Body of pancreas (tissue), 4 donors: ENCODE measurements around the gene SATB2. TPM values are rescaled to one million over a fixed set of nuclear protein-coding genes. Genes with fewer than 3 reads are reported as not detected.

ENCODE experiments used
- ATAC-seq: fragments of 150-250 bp; one replicate; pipeline ENCODE4 v1.9.1; 2016
- DNase-seq, 4 donors: peaks; one replicate each; pipeline ENCODE4 v3.0.0-alpha.2; 2019
- H3K27ac ChIP-seq, 4 donors: fragments of 200-600 bp; sonication (generic); 1 replicate in 3 of 4; 2 replicates in 1 of 4; pipeline versions ENCODE4 v1.5.1 to v1.6.1; 2016 to 2019; ENCODE audit warnings: mild to moderate bottlenecking in 1 of 4, mixed read lengths in 1 of 4, moderate library complexity in 1 of 4
- H3K27me3 ChIP-seq, 2 donors: fragments of 200-600 bp; sonication (generic); one replicate each; pipeline ENCODE4 v1.6.0; 2016; ENCODE audit warnings: mild to moderate bottlenecking in 1 of 2
- H3K36me3 ChIP-seq, 2 donors: fragments of 200-600 bp; sonication (generic); replicated peaks in 1 of 2; 2 replicates each; pipeline ENCODE4 v1.5.1; 2016; ENCODE audit warnings: low read depth in 2 of 2; ENCODE audit not compliant: insufficient read depth in 1 of 2
- H3K4me1 ChIP-seq: fragments of 200-600 bp; sonication (generic); one replicate; pipeline ENCODE4 v1.6.0; 2016
- H3K4me3 ChIP-seq, 2 donors: fragments of 200-600 bp; sonication (generic); 1 replicate in 1 of 2; 2 replicates in 1 of 2; pipeline ENCODE4 v1.5.1; 2016 to 2019
- H3K9me3 ChIP-seq, 3 donors: fragments of 200-600 bp; sonication (generic); 1 replicate in 2 of 3; 2 replicates in 1 of 3; pipeline ENCODE4 v1.5.1; 2016
- POLR2A ChIP-seq, 3 donors: fragments of 450-650 bp; IDR thresholded peaks; one replicate each; pipeline ENCODE4 v1.6.1; 2016; ENCODE audit warnings: antibody characterized with exemption in 3 of 3, mild to moderate bottlenecking in 2 of 3
- WGBS, 2 donors: methylation state at CpG; one replicate each; pipeline ENCODE4 v1.1.5; 2017; 5-methylcytosine and 5-hydroxymethylcytosine counted together
- intact Hi-C: fragments of 100-400 bp; cut with DNase I; formaldehyde crosslinking; loops from one replicate; pipeline ENCODE4 v1.15.1; 2023
- total RNA-seq, 2 donors: library from RNA; depleted of rRNA; stranded (reverse); fragments of >200 nt; gene quantifications; one replicate each; pipeline ENCODE4 v1.1.0, GENCODE V29; 2016
- TF ChIP-seq, protein P1 (sequence below), 7 experiments: fragments of 450-650 bp in 4 of 7; fragments of 200-600 bp in 3 of 7; sonication (generic) in 3 of 7; IDR thresholded peaks; one replicate each; pipeline ENCODE4 v1.5.1; 2016 to 2019; ENCODE audit warnings: antibody characterized with exemption in 7 of 7

Gene SATB2
- total RNA-seq, 2 donors from 2014 or later = 2.6 to 4.3 TPM

DNA sequence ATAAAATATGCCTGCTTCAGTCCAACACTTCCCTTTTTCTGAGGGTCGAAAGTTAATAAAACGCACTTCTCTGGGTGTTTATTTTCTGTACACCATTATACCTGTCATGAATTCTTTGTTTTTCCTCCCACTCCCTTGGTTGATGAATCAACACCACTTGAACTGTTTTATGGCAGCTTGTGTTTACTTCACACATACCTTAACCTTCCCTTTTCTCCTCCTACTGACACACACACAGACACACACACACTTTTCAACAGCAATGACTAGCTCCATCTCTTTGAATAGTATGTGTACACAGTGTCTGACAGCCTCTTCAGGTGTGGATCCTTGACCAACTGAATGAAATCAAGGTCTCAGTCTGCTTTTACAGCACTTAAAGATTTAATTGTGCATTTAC is 91.3 kb downstream of the SATB2 start:
- no peaks in the 10 kb centered on the region for H3K4me1 ChIP-seq
- no peak for ATAC-seq
- H3K9me3 ChIP-seq = no peaks in the 10 kb centered on the region
- no peak overlapping the region for H3K27ac ChIP-seq
- no peaks in the 10 kb centered on the region for H3K36me3 ChIP-seq
- intact Hi-C loops = no loop called here
- H3K4me3 ChIP-seq = no peak overlapping the region
- TF ChIP-seq POLR2A (IDR thresholded peaks at IDR 0.05) = no peak
- TF ChIP-seq, protein P1, sequence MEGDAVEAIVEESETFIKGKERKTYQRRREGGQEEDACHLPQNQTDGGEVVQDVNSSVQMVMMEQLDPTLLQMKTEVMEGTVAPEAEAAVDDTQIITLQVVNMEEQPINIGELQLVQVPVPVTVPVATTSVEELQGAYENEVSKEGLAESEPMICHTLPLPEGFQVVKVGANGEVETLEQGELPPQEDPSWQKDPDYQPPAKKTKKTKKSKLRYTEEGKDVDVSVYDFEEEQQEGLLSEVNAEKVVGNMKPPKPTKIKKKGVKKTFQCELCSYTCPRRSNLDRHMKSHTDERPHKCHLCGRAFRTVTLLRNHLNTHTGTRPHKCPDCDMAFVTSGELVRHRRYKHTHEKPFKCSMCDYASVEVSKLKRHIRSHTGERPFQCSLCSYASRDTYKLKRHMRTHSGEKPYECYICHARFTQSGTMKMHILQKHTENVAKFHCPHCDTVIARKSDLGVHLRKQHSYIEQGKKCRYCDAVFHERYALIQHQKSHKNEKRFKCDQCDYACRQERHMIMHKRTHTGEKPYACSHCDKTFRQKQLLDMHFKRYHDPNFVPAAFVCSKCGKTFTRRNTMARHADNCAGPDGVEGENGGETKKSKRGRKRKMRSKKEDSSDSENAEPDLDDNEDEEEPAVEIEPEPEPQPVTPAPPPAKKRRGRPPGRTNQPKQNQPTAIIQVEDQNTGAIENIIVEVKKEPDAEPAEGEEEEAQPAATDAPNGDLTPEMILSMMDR (IDR thresholded peaks at IDR 0.05) = no peak
- H3K27me3 ChIP-seq = no peaks in the 10 kb centered on the region
- WGBS, 2 donors = 47 to 73% methylated on average over 2 of the region's 2 CpGs
- DNase-seq = no peak

DNA sequence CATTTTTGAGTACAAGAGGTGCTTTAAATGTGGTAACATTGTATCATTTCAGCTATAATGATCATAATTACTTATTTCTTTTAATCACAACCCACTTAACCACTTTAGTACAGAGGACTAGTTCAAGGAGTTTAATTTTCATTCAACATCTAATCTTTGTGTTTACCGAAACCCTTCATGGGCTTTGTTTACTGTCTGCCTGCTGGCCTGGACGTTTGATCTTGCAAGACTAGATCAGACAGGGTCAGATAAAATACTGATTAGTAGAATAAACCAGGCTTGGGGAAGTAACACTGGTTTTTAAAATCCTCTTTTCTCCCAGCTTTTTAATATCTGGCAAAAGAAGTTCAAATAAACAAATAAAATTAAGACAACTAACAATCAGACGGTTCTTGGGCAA is 93.6 kb downstream of the SATB2 start:
- H3K4me1 ChIP-seq = no peaks in the 10 kb centered on the region
- no peak for TF ChIP-seq POLR2A (IDR thresholded peaks at IDR 0.05)
- TF ChIP-seq, protein P1 (IDR thresholded peaks at IDR 0.05) = no peak
- H3K27me3 ChIP-seq = no peaks in the 10 kb centered on the region
- no peaks in the 10 kb centered on the region for H3K9me3 ChIP-seq
- H3K27ac ChIP-seq = no peak overlapping the region
- intact Hi-C loops = no loop called here
- no peak overlapping the region for H3K4me3 ChIP-seq
- 37 to 40% methylated on average over 3 of the region's 3 CpGs for WGBS, 2 donors
- no peak for DNase-seq
- no peaks in the 10 kb centered on the region for H3K36me3 ChIP-seq
- ATAC-seq = no peak

DNA sequence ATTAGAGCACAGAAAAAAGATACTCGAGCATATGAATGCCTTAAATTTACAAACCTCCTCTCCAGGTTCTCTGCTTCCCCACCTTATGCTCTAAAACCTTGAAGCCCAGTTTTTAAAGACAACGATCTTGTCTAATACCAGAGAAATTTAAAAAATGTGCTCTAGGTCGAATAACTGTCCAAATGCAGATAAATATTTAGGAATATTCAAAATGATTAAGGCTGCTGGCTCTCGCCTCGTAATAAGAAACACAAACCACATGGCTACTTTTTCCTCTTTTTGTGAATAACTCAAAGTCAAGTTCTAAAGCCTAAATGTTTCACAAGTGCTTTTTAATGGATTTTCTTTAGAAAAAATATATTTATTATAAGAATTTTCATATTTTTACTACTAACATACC is 101.3 kb downstream of the SATB2 start:
- no peaks in the 10 kb centered on the region for H3K27me3 ChIP-seq
- DNase-seq (no peak), ATAC-seq (no peak)
- H3K4me3 ChIP-seq = no peak overlapping the region
- intact Hi-C loops = no loop called here
- H3K27ac ChIP-seq = no peak overlapping the region
- WGBS, 2 donors = 71 to 77% methylated on average over 5 of the region's 5 CpGs
- no peaks in the 10 kb centered on the region for H3K36me3 ChIP-seq
- H3K9me3 ChIP-seq = no peaks in the 10 kb centered on the region
- TF ChIP-seq POLR2A (IDR thresholded peaks at IDR 0.05) = no peak
- TF ChIP-seq, protein P1 (IDR thresholded peaks at IDR 0.05) = no peak
- no peaks in the 10 kb centered on the region for H3K4me1 ChIP-seq

DNA sequence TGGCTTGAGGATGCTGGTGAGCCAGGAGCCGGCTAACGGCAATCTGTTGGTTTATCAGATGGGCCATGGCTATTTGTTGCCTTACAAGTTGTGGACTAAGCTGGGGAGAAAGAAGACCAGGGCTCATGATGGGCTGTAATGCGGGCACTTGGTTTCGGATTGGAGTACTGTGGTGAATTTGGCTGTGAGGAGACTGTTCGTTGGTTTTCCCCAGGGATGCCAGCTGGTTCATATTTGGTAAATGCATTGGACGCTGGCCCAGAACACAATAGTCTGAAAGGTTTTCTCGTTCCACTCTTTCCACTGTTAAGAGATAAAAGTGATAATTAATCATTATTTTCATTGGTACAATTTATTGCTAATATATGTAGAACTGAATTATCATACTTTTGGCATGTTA is 108.9 kb downstream of the SATB2 start:
- 79 to 89% methylated on average over 7 of the region's 7 CpGs for WGBS, 2 donors
- no peak for DNase-seq
- TF ChIP-seq, protein P1 (IDR thresholded peaks at IDR 0.05) = no peak
- no peak for TF ChIP-seq POLR2A (IDR thresholded peaks at IDR 0.05)
- H3K9me3 ChIP-seq = no peaks in the 10 kb centered on the region
- no peaks in the 10 kb centered on the region for H3K27me3 ChIP-seq
- H3K4me3 ChIP-seq = no peak overlapping the region
- ATAC-seq = no peak
- no peaks in the 10 kb centered on the region for H3K36me3 ChIP-seq
- no peak overlapping the region for H3K27ac ChIP-seq
- intact Hi-C loops = no loop called here
- no peaks in the 10 kb centered on the region for H3K4me1 ChIP-seq

DNA sequence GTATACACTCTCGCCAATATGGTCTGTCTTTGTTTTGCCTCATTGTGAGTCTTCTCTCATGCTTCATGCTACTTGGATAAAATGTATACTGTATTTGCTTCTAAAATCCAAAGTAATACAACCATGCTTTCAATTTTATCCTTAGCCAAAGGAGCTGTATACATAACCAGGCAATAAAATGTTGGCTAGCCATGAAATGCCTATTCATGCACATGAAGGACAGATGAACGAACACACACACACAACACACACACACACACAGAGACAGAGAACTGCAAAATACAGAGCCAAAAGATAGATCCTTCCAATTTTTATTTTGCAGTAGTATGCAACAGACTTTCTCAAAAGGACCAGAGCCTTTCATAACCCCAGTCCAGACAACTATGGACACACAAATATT is 113.7 kb downstream of the SATB2 start:
- TF ChIP-seq, protein P1 (IDR thresholded peaks at IDR 0.05) = no peak
- TF ChIP-seq POLR2A (IDR thresholded peaks at IDR 0.05) = no peak
- Histone ChIP-seq H3K9me3 (no peaks in the 10 kb centered on the region), H3K27me3 (no peaks in the 10 kb centered on the region), H3K36me3 (no peaks in the 10 kb centered on the region), H3K4me3 (no peak overlapping the region), H3K4me1 (no peaks in the 10 kb centered on the region), H3K27ac (no peak overlapping the region)
- no peak for DNase-seq
- intact Hi-C loops = no loop called here
- WGBS, 2 donors = 89 to 93% methylated on average over 2 of the region's 2 CpGs
- ATAC-seq = no peak
